ENCODE results near the gene CLEC2D.
"Not testable (repeated sequence)": the region's sequence is repeated elsewhere in the genome, so short reads cannot be mapped to it uniquely, and the experiment has no call there.

The CLEC2D gene

GRCh38 chr12:9674226-9674590, 4.7 kb downstream of the CLEC2D start:
- TF ChIP-seq POU2F2 (IDR thresholded peaks at IDR 0.05; ENCODE audit: low read depth, low read length) (no peak), PAX5 (IDR thresholded peaks at IDR 0.05; ENCODE audit: insufficient read depth, low read length, severe bottlenecking) (no peak), SPI1 (IDR thresholded peaks at IDR 0.05; ENCODE audit: low read depth, low read length) (no peak; the same call in 1 of the 2 replicates), TAF1 (IDR thresholded peaks at IDR 0.05; ENCODE audit: low read depth, low read length) (no peak), POLR2A (IDR thresholded peaks at IDR 0.05; ENCODE audit: low read depth, low read length) (no peak), POLR2AphosphoS5 (IDR thresholded peaks at IDR 0.05; ENCODE audit: low read depth, low read length) (no peak)
- FAIRE-seq (no peak), DNase-seq (ENCODE audit: insufficient read length, low spot score) (no peak)

- FAIRE-seq; DNase-seq (ENCODE audit: insufficient read length, low spot score): not testable (repeated sequence)
Measured at GRCh38 chr12:9682508-9682907, 13.0 kb downstream of the CLEC2D start.

- FAIRE-seq; DNase-seq (ENCODE audit: insufficient read length, low spot score): not testable (repeated sequence)
Measured at GRCh38 chr12:9682949-9683348, 13.4 kb downstream of the CLEC2D start.

GRCh38 chr12:9685366-9685765, 15.9 kb downstream of the CLEC2D start:
- not testable (repeated sequence) for FAIRE-seq; DNase-seq (ENCODE audit: insufficient read length, low spot score)

- DNase-seq (ENCODE audit: insufficient read length, low spot score): no peak
- no peak for TF ChIP-seq SPI1 (IDR thresholded peaks at IDR 0.05; ENCODE audit: low read depth, low read length)
- TF ChIP-seq PAX5 (IDR thresholded peaks at IDR 0.05; ENCODE audit: insufficient read depth, low read length, severe bottlenecking): no peak
- no peak for TF ChIP-seq POLR2A (IDR thresholded peaks at IDR 0.05; ENCODE audit: low read depth, low read length)
- no peak for TF ChIP-seq POLR2AphosphoS5 (IDR thresholded peaks at IDR 0.05; ENCODE audit: low read depth, low read length)
- TF ChIP-seq POU2F2 (IDR thresholded peaks at IDR 0.05; ENCODE audit: low read depth, low read length): no peak
- TF ChIP-seq TAF1 (IDR thresholded peaks at IDR 0.05; ENCODE audit: low read depth, low read length): no peak
- no peak for FAIRE-seq
Measured at GRCh38 chr12:9685915-9686314, 16.4 kb downstream of the CLEC2D start.

- DNase-seq (ENCODE audit: insufficient read length, low spot score) (no peak), FAIRE-seq (no peak)
- no peak for TF ChIP-seq TAF1 (IDR thresholded peaks at IDR 0.05; ENCODE audit: low read depth, low read length)
- no peak for TF ChIP-seq POLR2AphosphoS5 (IDR thresholded peaks at IDR 0.05; ENCODE audit: low read depth, low read length)
- TF ChIP-seq PAX5 (IDR thresholded peaks at IDR 0.05; ENCODE audit: insufficient read depth, low read length, severe bottlenecking): no peak
- TF ChIP-seq SPI1 (IDR thresholded peaks at IDR 0.05; ENCODE audit: low read depth, low read length): no peak
- no peak for TF ChIP-seq POLR2A (IDR thresholded peaks at IDR 0.05; ENCODE audit: low read depth, low read length)
- TF ChIP-seq POU2F2 (IDR thresholded peaks at IDR 0.05; ENCODE audit: low read depth, low read length): no peak
Measured at GRCh38 chr12:9687228-9687627, 17.7 kb downstream of the CLEC2D start.

GRCh38 chr12:9692909-9693308, 23.4 kb downstream of the CLEC2D start:
- DNase-seq (ENCODE audit: insufficient read length, low spot score) (no peak), FAIRE-seq (no peak)
- TF ChIP-seq POU2F2 (IDR thresholded peaks at IDR 0.05; ENCODE audit: low read depth, low read length) (no peak), TAF1 (IDR thresholded peaks at IDR 0.05; ENCODE audit: low read depth, low read length) (no peak), SPI1 (IDR thresholded peaks at IDR 0.05; ENCODE audit: low read depth, low read length) (no peak), POLR2A (IDR thresholded peaks at IDR 0.05; ENCODE audit: low read depth, low read length) (no peak), PAX5 (IDR thresholded peaks at IDR 0.05; ENCODE audit: insufficient read depth, low read length, severe bottlenecking) (no peak), POLR2AphosphoS5 (IDR thresholded peaks at IDR 0.05; ENCODE audit: low read depth, low read length) (no peak)

GRCh38 chr12:9694241-9694640, 24.7 kb downstream of the CLEC2D start:
- DNase-seq (ENCODE audit: insufficient read length, low spot score) (no peak), FAIRE-seq (no peak)
- TF ChIP-seq POU2F2 (IDR thresholded peaks at IDR 0.05; ENCODE audit: low read depth, low read length): no peak
- no peak for TF ChIP-seq POLR2AphosphoS5 (IDR thresholded peaks at IDR 0.05; ENCODE audit: low read depth, low read length)
- no peak for TF ChIP-seq TAF1 (IDR thresholded peaks at IDR 0.05; ENCODE audit: low read depth, low read length)
- TF ChIP-seq SPI1 (IDR thresholded peaks at IDR 0.05; ENCODE audit: low read depth, low read length): no peak
- TF ChIP-seq POLR2A (IDR thresholded peaks at IDR 0.05; ENCODE audit: low read depth, low read length): no peak
- no peak for TF ChIP-seq PAX5 (IDR thresholded peaks at IDR 0.05; ENCODE audit: insufficient read depth, low read length, severe bottlenecking)

- not testable (repeated sequence) for FAIRE-seq; DNase-seq (ENCODE audit: insufficient read length, low spot score)
Measured at GRCh38 chr12:9695150-9695549, 25.6 kb downstream of the CLEC2D start.

- not testable (repeated sequence) for FAIRE-seq; DNase-seq (ENCODE audit: insufficient read length, low spot score)
Measured at GRCh38 chr12:9695661-9696060, 26.1 kb downstream of the CLEC2D start.

- no peak for DNase-seq (ENCODE audit: insufficient read length, low spot score)
- FAIRE-seq: no peak
- TF ChIP-seq POLR2A (IDR thresholded peaks at IDR 0.05; ENCODE audit: low read depth, low read length) (no peak), TAF1 (IDR thresholded peaks at IDR 0.05; ENCODE audit: low read depth, low read length) (no peak), PAX5 (IDR thresholded peaks at IDR 0.05; ENCODE audit: insufficient read depth, low read length, severe bottlenecking) (no peak), POU2F2 (IDR thresholded peaks at IDR 0.05; ENCODE audit: low read depth, low read length) (no peak)
Measured at GRCh38 chr12:9697619-9698018, 28.1 kb downstream of the CLEC2D start.

- no peak for TF ChIP-seq TAF1 (IDR thresholded peaks at IDR 0.05; ENCODE audit: low read depth, low read length)
- TF ChIP-seq PAX5 (IDR thresholded peaks at IDR 0.05; ENCODE audit: insufficient read depth, low read length, severe bottlenecking): no peak
- TF ChIP-seq POLR2AphosphoS5 (IDR thresholded peaks at IDR 0.05; ENCODE audit: low read depth, low read length): no peak
- no peak for TF ChIP-seq POLR2A (IDR thresholded peaks at IDR 0.05; ENCODE audit: low read depth, low read length)
- TF ChIP-seq POU2F2 (IDR thresholded peaks at IDR 0.05; ENCODE audit: low read depth, low read length): no peak
- TF ChIP-seq SPI1 (IDR thresholded peaks at IDR 0.05; ENCODE audit: low read depth, low read length): no peak
- FAIRE-seq: no peak
- DNase-seq (ENCODE audit: insufficient read length, low spot score): no peak
Measured at GRCh38 chr12:9698681-9699080, 29.2 kb downstream of the CLEC2D start.

All from GM12891 (cell line).